Endothelial cell (in vitro differentiated cells): ENCODE measurements around the gene CHRM4. TPM values are rescaled to one million over a fixed set of nuclear protein-coding genes. Genes with fewer than 3 reads are reported as not detected.
A peak's percentile ranks its signal among the peaks of the same experiment; 100 is the strongest.

Experiments used
- DNase-seq: peaks from one replicate; pipeline ENCODE4 v3.0.0; 2021; ENCODE audit warnings: low spot score
- H3K27ac Mint-ChIP-seq: one replicate; pipeline ENCODE4 v1.8.0; 2021; ENCODE audit warnings: mixed read lengths, inconsistent platforms; ENCODE audit not compliant: unreplicated experiment
- H3K27me3 Mint-ChIP-seq: one replicate; pipeline ENCODE4 v1.8.0; 2021; ENCODE audit warnings: mild to moderate bottlenecking, moderate library complexity, mixed read lengths, inconsistent platforms; ENCODE audit not compliant: unreplicated experiment
- H3K36me3 Mint-ChIP-seq: one replicate; pipeline ENCODE4 v1.8.0; 2021; ENCODE audit warnings: mild to moderate bottlenecking, low read depth, mixed read lengths, inconsistent platforms; ENCODE audit not compliant: unreplicated experiment
- H3K4me1 Mint-ChIP-seq: one replicate; pipeline ENCODE4 v1.8.0; 2021; ENCODE audit warnings: mild to moderate bottlenecking, mixed read lengths, inconsistent platforms; ENCODE audit not compliant: unreplicated experiment
- H3K4me3 Mint-ChIP-seq: one replicate; pipeline ENCODE4 v1.8.0; 2021; ENCODE audit warnings: mild to moderate bottlenecking, mixed read lengths, inconsistent platforms; ENCODE audit not compliant: unreplicated experiment
- H3K9me3 Mint-ChIP-seq: one replicate; pipeline ENCODE4 v1.8.0; 2021; ENCODE audit warnings: mixed read lengths, inconsistent platforms; ENCODE audit not compliant: unreplicated experiment
- total RNA-seq: library from RNA; stranded (reverse); fragmentation: NEBNext Ultra II Directional; extraction: Animal tissue kit (Norgen Biotek cat#: 25700); gene quantifications from one replicate; pipeline ENCODE4 v1.2.1, GENCODE V29; 2021; ENCODE audit not compliant: unreplicated experiment
- TF ChIP-seq, protein P1 (sequence below): fragments of 200-600 bp; sonication (generic); IDR thresholded peaks from one replicate; pipeline ENCODE4 v1.5.0; 2021; ENCODE audit warnings: antibody characterized with exemption; ENCODE audit not compliant: unreplicated experiment

Gene CHRM4
- total RNA-seq, 1 donor from 2014 or later, result not detected

DNA sequence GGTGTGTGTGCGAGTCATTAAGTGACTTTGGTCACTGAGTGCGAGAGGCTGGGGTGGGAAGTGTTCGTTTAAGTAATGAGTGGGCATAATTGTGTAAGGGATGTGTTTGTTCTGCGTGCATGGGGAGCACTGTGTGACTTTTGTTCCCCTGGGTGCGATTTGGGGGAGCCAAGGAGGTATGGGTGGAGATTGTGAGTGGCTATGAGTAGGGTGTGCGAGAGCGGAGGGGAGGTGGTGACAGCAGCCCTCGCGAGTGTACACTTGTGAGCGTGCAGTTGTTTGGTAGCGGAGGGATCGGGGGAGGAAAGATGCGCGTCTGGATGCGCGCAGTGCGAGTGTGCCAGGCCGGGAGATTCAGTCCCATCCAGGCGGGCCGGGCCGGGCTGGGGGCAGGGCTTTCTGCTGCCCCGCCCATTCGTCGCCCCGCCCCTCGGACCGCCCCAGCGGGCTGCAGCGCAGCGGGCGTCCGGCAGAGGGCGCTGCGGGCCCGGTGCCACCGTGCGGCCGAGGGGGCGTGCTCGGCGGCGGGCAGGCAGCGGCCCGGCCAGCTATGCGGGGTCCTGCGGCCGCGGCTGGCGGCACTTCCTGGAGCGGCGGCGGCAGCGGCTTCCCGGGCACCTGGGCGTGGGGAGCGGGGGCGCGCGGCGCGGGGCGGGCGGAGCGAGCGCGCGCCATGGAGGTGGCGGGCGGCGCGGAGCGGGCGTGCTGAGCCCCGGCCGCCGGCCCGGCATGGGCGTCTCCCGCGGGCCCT lies 44.5 kb downstream of the CHRM4 start, which contains the start of gene DGKZ:
TSS of gene DGKZ (plus strand) at position 578 of the 751 bp plus-strand sequence. CDS start 197 bp downstream, outside the sequence.
- H3K27ac Mint-ChIP-seq, result peak within 1 kb of the TSS; percentile 83
- DNase-seq, result peak; percentile 98
- peak within 1 kb of the TSS; percentile 94 for H3K4me3 Mint-ChIP-seq
- no peaks in the 10 kb centered on the region for H3K9me3 Mint-ChIP-seq
- H3K27me3 Mint-ChIP-seq, result peaks cover 22% of the 10 kb centered on the region
- H3K36me3 Mint-ChIP-seq, result peaks cover 7% of the 10 kb centered on the region
- TF ChIP-seq, protein P1, sequence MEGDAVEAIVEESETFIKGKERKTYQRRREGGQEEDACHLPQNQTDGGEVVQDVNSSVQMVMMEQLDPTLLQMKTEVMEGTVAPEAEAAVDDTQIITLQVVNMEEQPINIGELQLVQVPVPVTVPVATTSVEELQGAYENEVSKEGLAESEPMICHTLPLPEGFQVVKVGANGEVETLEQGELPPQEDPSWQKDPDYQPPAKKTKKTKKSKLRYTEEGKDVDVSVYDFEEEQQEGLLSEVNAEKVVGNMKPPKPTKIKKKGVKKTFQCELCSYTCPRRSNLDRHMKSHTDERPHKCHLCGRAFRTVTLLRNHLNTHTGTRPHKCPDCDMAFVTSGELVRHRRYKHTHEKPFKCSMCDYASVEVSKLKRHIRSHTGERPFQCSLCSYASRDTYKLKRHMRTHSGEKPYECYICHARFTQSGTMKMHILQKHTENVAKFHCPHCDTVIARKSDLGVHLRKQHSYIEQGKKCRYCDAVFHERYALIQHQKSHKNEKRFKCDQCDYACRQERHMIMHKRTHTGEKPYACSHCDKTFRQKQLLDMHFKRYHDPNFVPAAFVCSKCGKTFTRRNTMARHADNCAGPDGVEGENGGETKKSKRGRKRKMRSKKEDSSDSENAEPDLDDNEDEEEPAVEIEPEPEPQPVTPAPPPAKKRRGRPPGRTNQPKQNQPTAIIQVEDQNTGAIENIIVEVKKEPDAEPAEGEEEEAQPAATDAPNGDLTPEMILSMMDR, result peak; percentile 87
- H3K4me1 Mint-ChIP-seq, result peaks cover 68% of the 10 kb centered on the region

DNA sequence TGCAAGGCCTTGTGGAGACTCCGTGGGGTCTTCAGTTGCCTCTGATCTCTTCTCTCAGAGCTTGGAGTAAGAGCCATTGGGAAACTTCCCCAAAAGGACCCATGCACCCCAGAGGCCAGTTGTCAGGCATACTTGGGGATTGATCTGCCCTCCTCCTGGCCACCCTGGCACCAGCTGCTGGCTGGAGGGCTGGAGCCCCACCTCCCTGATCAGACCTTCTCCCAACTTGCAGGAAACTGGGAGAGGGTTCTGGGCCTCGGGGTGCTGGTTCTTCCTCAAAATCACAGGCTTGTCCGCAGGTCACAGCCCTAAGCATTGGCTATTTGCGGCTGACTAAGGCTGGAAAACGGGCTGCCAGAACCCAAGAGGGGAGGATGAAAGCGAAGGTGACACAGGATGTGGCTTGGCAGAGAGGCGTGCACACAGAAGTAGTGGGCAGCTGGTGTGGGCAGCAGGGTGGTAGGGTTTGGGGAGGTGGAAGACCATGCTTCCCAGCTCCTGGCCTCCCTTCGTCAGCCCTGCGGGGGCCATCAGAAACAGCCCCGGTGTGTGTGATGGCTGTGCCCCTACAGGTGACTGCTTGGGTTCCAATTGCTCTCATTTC lies 45.6 kb downstream of the CHRM4 start:
- Mint-ChIP-seq H3K4me1 (peaks cover 71% of the 10 kb centered on the region), H3K4me3 (peak overlapping the region; percentile 94), H3K9me3 (no peaks in the 10 kb centered on the region), H3K36me3 (peaks cover 7% of the 10 kb centered on the region), H3K27me3 (peaks cover 25% of the 10 kb centered on the region), H3K27ac (peak overlapping the region; percentile 85)
- no peak for DNase-seq
- TF ChIP-seq, protein P1, result no peak

DNA sequence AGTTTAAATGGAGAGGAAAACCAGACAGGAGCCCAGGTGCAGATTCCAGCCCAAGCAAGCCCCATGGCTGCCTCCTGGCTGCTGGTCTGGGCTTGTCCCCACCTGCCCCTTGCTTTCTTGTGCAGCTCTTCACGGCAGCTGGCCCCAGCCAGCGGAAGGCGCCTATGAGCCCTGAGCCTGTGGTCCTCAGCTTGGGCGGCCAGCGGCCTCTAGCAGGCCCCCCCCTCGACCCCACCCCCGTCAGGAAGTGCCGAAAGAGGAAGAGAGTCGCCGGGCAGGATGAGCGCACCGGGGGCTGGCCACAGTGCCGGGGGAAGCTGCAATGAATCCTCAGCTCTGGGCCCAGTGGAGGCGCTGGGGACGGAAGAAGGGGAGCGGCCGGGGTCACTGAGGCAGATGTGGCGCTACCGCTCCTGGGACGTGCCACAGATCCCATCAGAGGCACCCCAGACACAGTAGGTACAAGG lies 46.4 kb downstream of the CHRM4 start:
- TF ChIP-seq, protein P1, result no peak
- Mint-ChIP-seq H3K27me3 (peaks cover 26% of the 10 kb centered on the region), H3K27ac (peak overlapping the region; percentile 85), H3K9me3 (no peaks in the 10 kb centered on the region), H3K4me1 (peaks cover 72% of the 10 kb centered on the region), H3K4me3 (peak overlapping the region; percentile 94), H3K36me3 (peaks cover 7% of the 10 kb centered on the region)
- peak; percentile 61 for DNase-seq

- H3K4me1 Mint-ChIP-seq, result peaks cover 72% of the 10 kb centered on the region
- peak overlapping the region; percentile 81 for H3K27ac Mint-ChIP-seq
- peaks cover 7% of the 10 kb centered on the region for H3K36me3 Mint-ChIP-seq
- no peaks in the 10 kb centered on the region for H3K9me3 Mint-ChIP-seq
- no peak for DNase-seq
- TF ChIP-seq, protein P1, result no peak
- H3K4me3 Mint-ChIP-seq, result no peak overlapping the region
- H3K27me3 Mint-ChIP-seq, result peaks cover 22% of the 10 kb centered on the region
Observed at GRCh38 chr11:46343520-46343919, 48.1 kb downstream of the CHRM4 start.

- peak overlapping the region; percentile 28 for H3K4me3 Mint-ChIP-seq
- peaks cover 74% of the 10 kb centered on the region for H3K4me1 Mint-ChIP-seq
Observed at GRCh38 chr11:46342239-46342638, 49.3 kb downstream of the CHRM4 start.

More at GRCh38 chr11:46342239-46342638, 49.3 kb downstream of the CHRM4 start:
- H3K27ac Mint-ChIP-seq, result peak overlapping the region; percentile 52
- H3K36me3 Mint-ChIP-seq, result peaks cover 7% of the 10 kb centered on the region
- TF ChIP-seq, protein P1, result no peak
- H3K9me3 Mint-ChIP-seq, result no peaks in the 10 kb centered on the region
- DNase-seq, result peak; percentile 63
- peaks cover 18% of the 10 kb centered on the region for H3K27me3 Mint-ChIP-seq
